Ascending aorta (tissue), 2 donors: Measurements from ENCODE around the gene C17orf75. TPM values are rescaled to one million over a fixed set of nuclear protein-coding genes. Genes with fewer than 3 reads are reported as not detected.
"Not testable (repeated sequence)": the region's sequence is repeated elsewhere in the genome, so short reads cannot be mapped to it uniquely, and the experiment has no call there.

ENCODE experiments used
- DNase-seq, 2 donors: peaks; one replicate each; pipeline ENCODE4 v3.0.0-alpha.2; 2019; ENCODE audit warnings: low spot score in 2 of 2
- H3K27ac ChIP-seq, 2 donors: fragments of 200-600 bp; sonication (generic); one replicate each; pipeline ENCODE4 v1.5.1; 2016 to 2017; ENCODE audit warnings: mild to moderate bottlenecking in 1 of 2
- H3K27me3 ChIP-seq: fragments of 200-600 bp; sonication (generic); one replicate; pipeline ENCODE4 v1.5.1; 2017
- H3K36me3 ChIP-seq, 2 donors: fragments of 200-600 bp; sonication (generic); one replicate each; pipeline ENCODE4 v1.5.1; 2016
- H3K4me1 ChIP-seq, 2 donors: fragments of 200-600 bp; sonication (generic); one replicate each; pipeline ENCODE4 v1.5.1; 2016 to 2017; ENCODE audit warnings: mild to moderate bottlenecking in 1 of 2
- H3K4me3 ChIP-seq, 2 donors: fragments of 200-600 bp; sonication (generic); one replicate each; pipeline ENCODE4 v1.5.1; 2016 to 2017; ENCODE audit warnings: mild to moderate bottlenecking in 1 of 2
- H3K9me3 ChIP-seq, 2 donors: fragments of 200-600 bp; sonication (generic); one replicate each; pipeline ENCODE4 v1.5.1; 2016
- intact Hi-C: fragments of 100-400 bp; cut with DNase I; formaldehyde crosslinking; loops from one replicate; pipeline ENCODE4 v1.15.1; 2023
- total RNA-seq: library from RNA; depleted of rRNA; stranded (reverse); fragments of >200 nt; gene quantifications from one replicate; pipeline ENCODE4 v1.1.0, GENCODE V29; 2016
- TF ChIP-seq, protein P1 (sequence below), 3 experiments: fragments of 200-600 bp in 2 of 3; fragments of 450-650 bp in 1 of 3; sonication (generic) in 2 of 3; IDR thresholded peaks; one replicate each; pipeline ENCODE4 v1.5.1; 2016 to 2019; ENCODE audit warnings: antibody characterized with exemption in 3 of 3, mild to moderate bottlenecking in 1 of 3, moderate library complexity in 1 of 3

Gene C17orf75
- total RNA-seq, 1 donor from 2014 or later: 15.5 TPM

DNA sequence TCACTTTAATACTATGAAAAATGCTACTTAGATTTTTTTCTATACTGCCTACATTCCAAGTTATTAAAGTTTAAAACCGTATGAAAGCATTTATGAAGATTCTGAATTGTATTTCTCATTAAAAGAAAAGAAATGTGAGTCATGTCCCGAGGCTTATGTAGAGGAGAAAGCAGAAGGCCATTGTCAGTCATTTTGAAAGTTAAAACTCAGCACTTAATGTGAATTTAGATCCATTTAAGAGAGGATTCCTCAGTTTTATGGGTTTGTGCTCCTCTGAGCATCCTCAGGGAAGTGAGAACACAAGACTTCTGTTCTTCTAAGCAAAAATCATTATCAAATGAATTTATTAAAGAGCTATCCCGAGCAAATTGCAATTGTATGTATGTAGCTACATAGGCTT, 11.8 kb downstream of the C17orf75 start:
- intact Hi-C loops: no loop called here
- no peaks in the 10 kb centered on the region for H3K27me3 ChIP-seq
- no peak for DNase-seq
- H3K4me3 ChIP-seq: no peak overlapping the region
- TF ChIP-seq, protein P1, sequence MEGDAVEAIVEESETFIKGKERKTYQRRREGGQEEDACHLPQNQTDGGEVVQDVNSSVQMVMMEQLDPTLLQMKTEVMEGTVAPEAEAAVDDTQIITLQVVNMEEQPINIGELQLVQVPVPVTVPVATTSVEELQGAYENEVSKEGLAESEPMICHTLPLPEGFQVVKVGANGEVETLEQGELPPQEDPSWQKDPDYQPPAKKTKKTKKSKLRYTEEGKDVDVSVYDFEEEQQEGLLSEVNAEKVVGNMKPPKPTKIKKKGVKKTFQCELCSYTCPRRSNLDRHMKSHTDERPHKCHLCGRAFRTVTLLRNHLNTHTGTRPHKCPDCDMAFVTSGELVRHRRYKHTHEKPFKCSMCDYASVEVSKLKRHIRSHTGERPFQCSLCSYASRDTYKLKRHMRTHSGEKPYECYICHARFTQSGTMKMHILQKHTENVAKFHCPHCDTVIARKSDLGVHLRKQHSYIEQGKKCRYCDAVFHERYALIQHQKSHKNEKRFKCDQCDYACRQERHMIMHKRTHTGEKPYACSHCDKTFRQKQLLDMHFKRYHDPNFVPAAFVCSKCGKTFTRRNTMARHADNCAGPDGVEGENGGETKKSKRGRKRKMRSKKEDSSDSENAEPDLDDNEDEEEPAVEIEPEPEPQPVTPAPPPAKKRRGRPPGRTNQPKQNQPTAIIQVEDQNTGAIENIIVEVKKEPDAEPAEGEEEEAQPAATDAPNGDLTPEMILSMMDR (IDR thresholded peaks at IDR 0.05): no peak
- no peaks in the 10 kb centered on the region for H3K4me1 ChIP-seq
- H3K36me3 ChIP-seq: peaks cover 15 to 21% of the 10 kb centered on the region in 2 donors
- no peak overlapping the region for H3K27ac ChIP-seq
- no peaks in the 10 kb centered on the region for H3K9me3 ChIP-seq

DNA sequence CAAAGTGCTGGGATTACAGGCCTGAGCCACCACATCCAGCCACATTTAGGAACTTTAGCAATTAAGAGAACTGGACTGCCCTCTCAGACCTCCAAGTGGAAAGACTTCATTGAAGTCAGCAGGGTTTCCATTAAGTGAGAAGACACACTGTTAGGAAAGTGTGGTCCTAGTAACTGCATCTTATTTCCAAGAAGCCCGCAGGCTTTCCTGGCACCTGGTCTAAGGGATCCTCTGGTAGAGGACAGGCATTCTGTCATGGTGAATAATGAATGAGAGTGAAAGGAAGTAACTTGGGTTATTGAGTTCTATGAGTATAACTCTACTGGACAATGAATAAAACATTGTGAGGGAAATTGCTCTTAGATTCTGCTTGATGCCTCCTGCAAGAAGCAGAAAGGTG, 14.1 kb downstream of the C17orf75 start:
- H3K36me3 ChIP-seq: peaks cover 0 to 3% of the 10 kb centered on the region in 2 donors
- no peak overlapping the region for H3K27ac ChIP-seq
- DNase-seq: no peak
- H3K4me3 ChIP-seq: no peak overlapping the region
- TF ChIP-seq, protein P1 (IDR thresholded peaks at IDR 0.05): no peak
- no peaks in the 10 kb centered on the region for H3K27me3 ChIP-seq
- H3K4me1 ChIP-seq: no peaks in the 10 kb centered on the region
- H3K9me3 ChIP-seq: no peaks in the 10 kb centered on the region
- intact Hi-C loops: no loop called here

DNA sequence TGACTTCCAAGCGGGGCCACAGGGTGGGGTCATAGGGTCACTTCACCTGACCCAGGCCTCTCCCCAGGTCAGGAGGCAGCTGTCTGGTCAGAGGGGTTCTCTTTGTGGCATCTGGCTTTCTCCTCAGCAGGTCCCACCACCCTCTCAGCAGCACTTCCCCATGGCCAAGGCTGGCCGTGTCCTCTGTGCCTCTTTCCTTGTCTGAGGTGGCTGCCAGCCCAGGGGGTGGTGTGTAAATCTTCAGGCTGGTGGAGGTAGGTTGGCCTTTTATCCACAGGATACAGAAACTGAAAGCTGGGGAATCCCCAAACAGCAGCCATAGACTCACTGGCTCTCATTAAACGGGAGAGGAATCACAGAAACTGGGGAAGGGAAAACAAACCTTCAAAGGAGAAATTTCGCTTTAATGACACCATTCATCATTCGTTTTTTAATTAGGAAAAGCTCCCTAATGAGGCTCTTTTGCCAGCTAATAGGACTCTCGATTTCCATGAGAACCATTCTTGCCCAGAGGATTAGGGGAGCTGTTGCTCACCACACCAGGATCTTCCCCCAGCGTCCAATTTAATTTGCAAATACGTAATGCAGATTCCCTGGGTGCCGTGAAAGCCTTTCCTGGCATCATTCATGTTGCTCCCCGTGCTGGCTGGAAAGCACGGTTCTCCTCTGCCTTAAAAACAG, 18.0 kb downstream of the C17orf75 start:
- H3K36me3 ChIP-seq: no peaks in the 10 kb centered on the region

DNA sequence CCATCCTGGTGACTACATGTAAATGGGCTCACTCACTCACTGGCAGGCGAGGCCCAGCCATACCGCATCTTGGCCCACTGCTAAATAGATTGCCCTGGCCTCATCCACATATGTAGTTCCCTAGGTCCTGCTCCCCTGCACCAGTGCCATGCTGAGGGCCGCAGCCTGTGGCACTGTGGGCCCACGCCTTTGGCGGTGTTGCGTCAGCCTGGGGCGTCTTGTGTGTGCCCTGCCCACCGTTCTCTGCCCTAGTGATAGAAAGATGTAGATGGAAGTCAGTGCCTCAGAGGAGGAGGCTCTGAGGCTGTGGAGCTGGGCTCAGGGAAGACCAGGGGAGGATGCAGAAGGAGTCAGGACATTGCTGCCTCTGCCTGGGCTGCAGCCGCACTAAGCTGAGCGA, 18.9 kb downstream of the C17orf75 start:
- no peak overlapping the region for H3K4me3 ChIP-seq
- H3K27me3 ChIP-seq: no peaks in the 10 kb centered on the region
- TF ChIP-seq, protein P1 (IDR thresholded peaks at IDR 0.05): no peak
- H3K4me1 ChIP-seq: no peaks in the 10 kb centered on the region
- no peaks in the 10 kb centered on the region for H3K9me3 ChIP-seq
- H3K36me3 ChIP-seq: no peaks in the 10 kb centered on the region
- no peak overlapping the region for H3K27ac ChIP-seq
- intact Hi-C loops: no loop called here
- no peak for DNase-seq

More for the DNA sequence above, 18.0 kb downstream of the C17orf75 start:
- intact Hi-C loops: no loop called here
- TF ChIP-seq, protein P1 (IDR thresholded peaks at IDR 0.05): no peak
- Histone ChIP-seq H3K4me3 (no peak overlapping the region), H3K27ac (no peak overlapping the region), H3K4me1 (no peaks in the 10 kb centered on the region), H3K27me3 (no peaks in the 10 kb centered on the region), H3K9me3 (no peaks in the 10 kb centered on the region)
- no peak for DNase-seq

DNA sequence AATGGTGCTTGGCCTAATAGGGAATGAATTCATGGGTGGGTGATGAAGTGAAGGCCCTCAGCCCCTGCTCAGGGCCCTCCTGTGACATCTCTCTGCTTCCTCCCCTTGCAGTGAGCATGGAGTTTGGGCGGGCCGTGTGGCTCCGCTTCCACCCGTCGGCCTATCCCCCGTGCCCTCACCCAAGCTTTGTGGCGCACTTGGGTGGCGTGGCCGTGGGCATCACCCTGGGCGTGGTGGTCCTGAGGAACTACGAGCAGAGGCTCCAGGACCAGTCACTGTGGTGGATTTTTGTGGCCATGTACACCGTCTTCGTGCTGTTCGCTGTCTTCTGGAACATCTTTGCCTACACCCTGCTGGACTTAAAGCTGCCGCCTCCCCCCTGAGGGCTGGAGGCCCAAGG, 21.1 kb downstream of the C17orf75 start:
- no peaks in the 10 kb centered on the region for H3K4me1 ChIP-seq

DNA sequence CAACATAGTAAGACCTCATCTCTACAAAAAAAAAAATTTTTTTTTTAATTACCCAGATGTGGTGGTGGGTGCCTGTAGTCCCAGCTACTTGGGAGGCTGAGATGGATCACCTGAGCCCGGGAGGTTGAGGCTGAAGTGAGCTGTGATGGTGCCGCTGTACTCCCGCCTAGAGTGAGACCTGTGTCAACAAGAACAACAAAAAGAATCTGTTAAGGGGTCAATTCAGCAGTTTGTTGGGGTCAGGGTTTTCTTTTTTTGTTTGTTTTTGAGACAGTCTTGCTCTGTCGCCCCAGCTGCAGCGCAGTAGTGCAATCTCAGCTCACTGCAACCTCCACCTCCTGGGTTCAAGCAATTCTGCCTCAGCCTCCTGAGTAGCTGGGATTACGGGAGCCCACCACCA, 21.9 kb downstream of the C17orf75 start:
- H3K4me1 ChIP-seq, intact Hi-C loops, H3K9me3 ChIP-seq, H3K36me3 ChIP-seq, DNase-seq, H3K27ac ChIP-seq, H3K4me3 ChIP-seq, H3K27me3 ChIP-seq: not testable (repeated sequence)

More for the DNA sequence above, 21.1 kb downstream of the C17orf75 start:
- Histone ChIP-seq H3K27me3 (no peaks in the 10 kb centered on the region), H3K9me3 (no peaks in the 10 kb centered on the region), H3K4me3 (no peak overlapping the region), H3K36me3 (no peaks in the 10 kb centered on the region), H3K27ac (no peak overlapping the region)
- TF ChIP-seq, protein P1 (IDR thresholded peaks at IDR 0.05): no peak
- intact Hi-C loops: no loop called here
- DNase-seq: no peak
